Endothelial cell of umbilical vein (primary cell): Measurements from ENCODE around the gene CLSTN2. TPM values are rescaled to one million over a fixed set of nuclear protein-coding genes. Genes with fewer than 3 reads are reported as not detected.

Source experiments
- BruUV-seq: library from RNA; stranded (reverse); fragments of 400-500 nt; replicated peaks from 2 replicates; lab custom pipeline; 2021; lab: Mats Ljungman, UMichigan
- CTCF ChIA-PET: fragments of 300-600, 350-600 bp; sonication (Branson Sonifier 250); formaldehyde crosslinking; loops from one replicate; lab custom pipeline; 2021; ENCODE audit warnings: antibody characterized with exemption, inconsistent platforms; lab: Charles Lee
- POLR2A ChIA-PET: fragments of 300-600, 350-600 bp; sonication (Branson Sonifier 250); formaldehyde crosslinking; loops from one replicate; lab custom pipeline; 2021; ENCODE audit warnings: antibody characterized with exemption, inconsistent platforms; lab: Charles Lee
- DNase-seq: peaks from one replicate; pipeline ENCODE4 v3.0.0-alpha.2; 2011; ENCODE audit warnings: low read depth, low spot score
- FAIRE-seq: peaks from 2 replicates; lab custom pipeline; 2011; peaks lifted over from hg19 to GRCh38; lab: Jason Lieb, UNC
- H2AFZ ChIP-seq: 2 replicates; pipeline ENCODE4 v1.6.0; 2012; ENCODE audit warnings: low read depth, low read length, control low read depth, inconsistent platforms
- H3K27ac ChIP-seq: 2 replicates; pipeline ENCODE4 v1.5.1; 2011; ENCODE audit warnings: low read depth, mild to moderate bottlenecking, control low read depth, low read length, moderate library complexity; ENCODE audit not compliant: insufficient read depth
- H3K27me3 ChIP-seq, 2 experiments: 2 replicates each; pipeline versions ENCODE4 v1.6.0 to v1.6.1; 2011; ENCODE audit warnings: low read length in 2 of 2, mixed read lengths in 1 of 2; ENCODE audit not compliant: control insufficient read depth in 2 of 2, insufficient read depth in 2 of 2
- H3K36me3 ChIP-seq, 2 experiments: 2 replicates in 1 of 2; 3 replicates in 1 of 2; pipeline ENCODE4 v1.5.1; 2011; ENCODE audit warnings: low read length in 2 of 2, mild to moderate bottlenecking in 1 of 2, moderate library complexity in 1 of 2; ENCODE audit not compliant: control insufficient read depth in 2 of 2, insufficient read depth in 2 of 2; ENCODE audit errors: extremely low read depth in 1 of 2
- H3K4me1 ChIP-seq: 3 replicates; pipeline ENCODE4 v1.5.1; 2011; ENCODE audit warnings: mild to moderate bottlenecking, low read length; ENCODE audit not compliant: control insufficient read depth, insufficient read depth; ENCODE audit errors: extremely low read depth
- H3K4me2 ChIP-seq: 2 replicates; pipeline ENCODE4 v1.6.1; 2011; ENCODE audit warnings: low read length, control low read depth, mixed read lengths; ENCODE audit not compliant: insufficient read depth
- H3K4me3 ChIP-seq, 3 experiments: fragments of 200-600 bp in 1 of 3; sonication (generic), shearing (Covaris generic) in 1 of 3; replicated peaks in 1 of 3; 2 replicates each; pipeline ENCODE4 v1.5.1; 2011 to 2016; ENCODE audit warnings: control low read depth in 3 of 3, low read length in 3 of 3, mild to moderate bottlenecking in 2 of 3, inconsistent platforms in 1 of 3, low read depth in 1 of 3, moderate library complexity in 1 of 3; ENCODE audit not compliant: insufficient read depth in 1 of 3
- H3K79me2 ChIP-seq: 2 replicates; pipeline ENCODE4 v1.6.0; 2012; ENCODE audit warnings: low read length, inconsistent platforms; ENCODE audit not compliant: control insufficient read depth, insufficient read depth
- H3K9ac ChIP-seq: replicated peaks from 2 replicates; pipeline ENCODE3; 2011; ENCODE audit warnings: low read length, control low read depth; ENCODE audit not compliant: insufficient read depth; ENCODE audit errors: extremely low read depth
- H3K9me1 ChIP-seq: replicated peaks from 3 replicates; pipeline ENCODE4 v1.6.0; 2011; ENCODE audit warnings: mild to moderate bottlenecking, low read length; ENCODE audit not compliant: control insufficient read depth, insufficient read depth; ENCODE audit errors: extremely low read depth
- H3K9me3 ChIP-seq: replicated peaks from 2 replicates; pipeline ENCODE4 v1.5.1; 2012; ENCODE audit warnings: low read length, inconsistent platforms; ENCODE audit not compliant: control insufficient read depth, insufficient read depth
- H4K20me1 ChIP-seq: replicated peaks from 2 replicates; pipeline ENCODE3; 2011; ENCODE audit warnings: mild to moderate bottlenecking, low read length; ENCODE audit not compliant: control insufficient read depth, insufficient read depth; ENCODE audit errors: extremely low read depth
- CTCF ChIP-seq, 2 donors: IDR thresholded peaks; 1 replicate in 1 of 2; 2 replicates in 1 of 2; pipeline ENCODE4 v1.5.1; 2011; ENCODE audit warnings: low read length in 2 of 2, mild to moderate bottlenecking in 2 of 2, moderate library complexity in 2 of 2, control low read depth in 1 of 2, inconsistent platforms in 1 of 2, low read depth in 1 of 2; ENCODE audit not compliant: insufficient read depth in 1 of 2; ENCODE audit errors: extremely low read depth in 1 of 2
- EZH2 ChIP-seq: IDR thresholded peaks from 2 replicates; pipeline ENCODE4 v1.6.1; 2012; ENCODE audit warnings: borderline replicate concordance, low read depth, mild to moderate bottlenecking, moderate library complexity, low read length, inconsistent platforms; ENCODE audit not compliant: severe bottlenecking
- FOS ChIP-seq: IDR thresholded peaks from 2 replicates; pipeline ENCODE4 v1.6.1; 2011; ENCODE audit warnings: mild to moderate bottlenecking, low read length, moderate library complexity, borderline replicate concordance; ENCODE audit not compliant: insufficient read depth
- GATA2 ChIP-seq: IDR thresholded peaks from 2 replicates; pipeline ENCODE4 v1.7.0; 2011; ENCODE audit warnings: low read depth, mild to moderate bottlenecking, moderate library complexity, mixed read lengths, low read length; ENCODE audit not compliant: insufficient read length, insufficient read depth
- JUN ChIP-seq: IDR thresholded peaks from 2 replicates; pipeline ENCODE4 v1.6.1; 2011; ENCODE audit warnings: borderline replicate concordance, low read depth; ENCODE audit not compliant: insufficient read length, insufficient read depth
- MYC ChIP-seq: IDR thresholded peaks from one replicate; pipeline ENCODE4 v1.6.1; 2011; ENCODE audit warnings: mild to moderate bottlenecking, low read depth, low read length
- POLR2A ChIP-seq: IDR thresholded peaks from 2 replicates; pipeline ENCODE4 v1.6.1; 2012; ENCODE audit warnings: low read depth, mild to moderate bottlenecking, control low read depth, low read length
- POLR2AphosphoS5 ChIP-seq: IDR thresholded peaks from 2 replicates; pipeline ENCODE4 v1.6.1; 2012; ENCODE audit warnings: low read depth, mild to moderate bottlenecking, control low read depth, low read length, moderate library complexity; ENCODE audit not compliant: insufficient read depth
- dilution Hi-C: fragments of 300-500 bp; cut with MboI; formaldehyde crosslinking; loops from one replicate; pipeline ENCODE4 v1.15.0; 2019; ENCODE audit warnings: low sequenced_read_pairs; ENCODE audit not compliant: extremely low pct_ligation_motif_present
- intact Hi-C: fragments of 100-400 bp; cut with micrococcal nuclease; formaldehyde crosslinking; loops from one replicate; pipeline ENCODE4 v1.10.0; 2022
- polyA plus RNA-seq, 4 experiments: library from polyadenylated mRNA; depleted of rRNA in 3 of 4; stranded (reverse) in 3 of 4; unstranded in 1 of 4; fragments of >200 nt; gene quantifications; 2 replicates each; pipeline versions ENCODE4 v1.2.1 to v1.2.3, GENCODE V29; 2011 to 2012; ENCODE audit warnings: missing spikeins in 1 of 4
- total RNA-seq: library from RNA; stranded (reverse); gene quantifications from 2 replicates; pipeline ENCODE4 v1.2.3, GENCODE V29; 2021

CLSTN2 gene
- total and polyA plus RNA-seq, 2 donors (not counting 3 experiments of a cell fraction or from before 2014, with no cell fraction given), result 0.26 to 0.38 TPM

- no peak for DNase-seq
- intact Hi-C loops (loop anchor here (10.0 kb wide), 1 partner anchor 698 kb away; no protein-coding TSS in a partner anchor), dilution Hi-C loops (no loop called here)
- Histone ChIP-seq H3K9ac (no peak overlapping the region), H4K20me1 (no peaks in the 10 kb centered on the region), H3K27ac (no peak overlapping the region), H3K27me3 (no peaks in the 10 kb centered on the region), H3K9me1 (no peaks in the 10 kb centered on the region), H2AFZ (no peak overlapping the region), H3K4me2 (no peak overlapping the region), H3K4me1 (no peaks in the 10 kb centered on the region), H3K9me3 (no peaks in the 10 kb centered on the region), H3K79me2 (no peaks in the 10 kb centered on the region), H3K36me3 (no peaks in the 10 kb centered on the region), H3K4me3 (no peak overlapping the region)
- ChIA-PET POLR2A (no interaction called here), CTCF (no interaction called here)
- FAIRE-seq, result no peak
- no peak for TF ChIP-seq POLR2AphosphoS5
- no peak for TF ChIP-seq POLR2A
- TF ChIP-seq EZH2, result no peak
- TF ChIP-seq FOS, result no peak
- no peak for TF ChIP-seq GATA2
- TF ChIP-seq CTCF (IDR thresholded peaks at IDR 0.05; ENCODE audit: extremely low read depth in 1 of 2, insufficient read depth in 1 of 2, low read depth in 1 of 2, low read length in 2 of 2), result no peak
- TF ChIP-seq JUN, result no peak
- no peak for TF ChIP-seq MYC
- BruUV-seq, result no TSS peak
Observed at GRCh38 chr3:140223197-140223596, 288.2 kb downstream of the CLSTN2 start.
